ENCODE results near the gene MT1M. TPM values are rescaled to one million over a fixed set of nuclear protein-coding genes. Genes with fewer than 3 reads are reported as not detected.
"Not testable (repeated sequence)": the region's sequence is repeated elsewhere in the genome, so short reads cannot be mapped to it uniquely, and the experiment has no call there.

Gene MT1M
- 10 to 100 TPM in 3 of 4 donors, 1 to 10 TPM in 1; 7.1 to 45.5 (median 33.8) TPM for total RNA-seq

GRCh38 chr16:56632156-56632847 is at the start of gene MT1M:
Gene MT1M (plus strand): TSS chr16:56632659. CDS start chr16:56632732, 73 bp downstream.
- WGBS, 2 donors: 0 to 4% methylated on average over 7 to 22 of the region's 61 CpGs
- DNase-seq: peak; percentile 72 to 74
- Histone ChIP-seq H3K4me3 (replicated peaks in 1 of 3) (peak within 1 kb of the TSS; percentile 14 to 41 (median 21)), H3K9me3 (no peaks in the 10 kb centered on the region), H3K27ac (peak within 1 kb of the TSS; percentile 22 to 73 (median 58)), H3K4me1 (peaks cover 0 to 10% of the 10 kb centered on the region in 2 donors), H3K27me3 (peaks cover 4% of the 10 kb centered on the region), H3K36me3 (no peaks in the 10 kb centered on the region)
- TF ChIP-seq POLR2A (IDR thresholded peaks at IDR 0.05): peak in 1 of 2 donors; percentile 76
- no peak for TF ChIP-seq CTCF (IDR thresholded peaks at IDR 0.05)
- intact Hi-C loops (cut with DNase I): no loop called here

DNA sequence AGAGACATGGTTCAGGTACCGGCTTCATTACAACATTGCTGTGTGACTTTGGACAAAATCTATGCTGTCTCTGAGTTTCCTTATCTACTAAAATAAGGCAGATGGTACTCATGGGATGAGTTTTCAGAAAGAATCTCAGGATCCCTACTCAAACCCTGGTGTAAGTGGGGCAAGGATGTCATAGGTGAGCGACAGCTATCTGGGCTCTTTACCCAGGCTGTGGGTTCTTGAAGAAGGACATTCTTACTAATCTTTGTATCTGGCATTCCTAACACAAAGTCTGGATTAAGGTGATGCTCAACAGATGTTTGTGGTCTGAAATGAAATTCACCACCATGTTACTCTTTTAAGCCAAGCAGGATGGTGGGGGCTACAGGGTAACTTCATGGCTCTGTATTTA is 49.5 kb upstream of the MT1M start:
- DNase-seq; H3K27ac ChIP-seq; H3K9me3 ChIP-seq; H3K36me3 ChIP-seq; H3K4me3 ChIP-seq (replicated peaks in 1 of 3); H3K27me3 ChIP-seq; intact Hi-C loops (cut with DNase I); H3K4me1 ChIP-seq: not testable (repeated sequence)
- WGBS, 2 donors: 93 to 97% methylated on average over 2 of the region's 2 CpGs

- H3K4me1 ChIP-seq: no peaks in the 10 kb centered on the region
- no peak for DNase-seq
- intact Hi-C loops (cut with DNase I): no loop called here
- H3K4me3 ChIP-seq (replicated peaks in 1 of 3): no peak overlapping the region
- H3K27ac ChIP-seq: no peak overlapping the region
- WGBS, 2 donors: 71 to 72% methylated on average over 11 of the region's 11 CpGs
- no peak for TF ChIP-seq CTCF (IDR thresholded peaks at IDR 0.05)
- TF ChIP-seq POLR2A (IDR thresholded peaks at IDR 0.05): no peak
- no peaks in the 10 kb centered on the region for H3K27me3 ChIP-seq
- H3K36me3 ChIP-seq: no peaks in the 10 kb centered on the region
- H3K9me3 ChIP-seq: no peaks in the 10 kb centered on the region
These were observed 48.9 kb upstream of the MT1M start for GRCh38 chr16:56583351-56584168.

DNA sequence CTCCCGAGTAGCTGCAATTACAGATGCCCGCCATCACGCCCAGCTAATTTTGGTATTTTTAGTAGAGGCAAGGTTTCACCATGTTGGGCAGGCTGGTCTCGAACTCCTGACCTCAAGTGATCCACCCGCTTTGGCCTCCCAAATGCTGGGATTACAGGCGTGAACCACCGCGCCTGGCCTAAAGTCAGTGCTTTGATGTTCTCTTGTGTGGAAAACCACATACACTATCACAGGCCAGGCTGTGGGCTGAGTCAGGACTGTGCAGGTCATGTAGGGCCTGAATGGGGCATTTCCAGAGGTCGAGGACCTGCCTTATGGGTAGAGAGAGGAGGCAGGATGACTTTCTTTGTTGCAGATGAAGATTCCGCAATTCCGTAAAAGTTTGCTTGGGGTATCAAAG is 48.2 kb upstream of the MT1M start:
- intact Hi-C loops (cut with DNase I): no loop called here
- Histone ChIP-seq H3K27me3 (no peaks in the 10 kb centered on the region), H3K27ac (no peak overlapping the region), H3K4me3 (replicated peaks in 1 of 3) (no peak overlapping the region), H3K4me1 (peaks cover 0 to 4% of the 10 kb centered on the region in 2 donors), H3K36me3 (no peaks in the 10 kb centered on the region), H3K9me3 (no peaks in the 10 kb centered on the region)
- no peak for DNase-seq
- no peak for TF ChIP-seq POLR2A (IDR thresholded peaks at IDR 0.05)
- TF ChIP-seq CTCF (IDR thresholded peaks at IDR 0.05): no peak
- WGBS, 2 donors: 80 to 88% methylated on average over 11 of the region's 11 CpGs

DNA sequence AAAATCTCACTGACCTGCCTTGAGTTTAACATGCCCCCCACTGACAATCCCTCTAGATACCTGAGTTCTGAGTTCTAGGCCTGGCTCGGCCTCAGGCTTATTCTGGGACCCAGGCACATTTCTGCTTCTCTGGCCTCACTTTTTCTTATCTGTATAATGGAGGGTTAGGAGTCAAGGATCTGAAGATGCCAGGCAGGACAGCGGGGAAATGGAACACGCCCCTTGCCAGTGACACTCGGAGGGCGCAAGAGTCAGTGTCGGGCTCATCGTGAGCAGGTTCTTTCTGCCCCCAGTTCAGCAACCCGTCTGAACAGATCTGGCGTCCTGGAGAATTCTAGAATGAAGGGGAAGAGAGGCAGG is 43.7 kb upstream of the MT1M start:
- DNase-seq: no peak
- TF ChIP-seq POLR2A (IDR thresholded peaks at IDR 0.05) (no peak), CTCF (IDR thresholded peaks at IDR 0.05) (no peak)
- Histone ChIP-seq H3K27me3 (no peaks in the 10 kb centered on the region), H3K36me3 (no peaks in the 10 kb centered on the region), H3K4me1 (peaks cover 0 to 8% of the 10 kb centered on the region in 2 donors), H3K9me3 (no peaks in the 10 kb centered on the region), H3K4me3 (replicated peaks in 1 of 3) (peak overlapping the region in 1 of 3 donors; percentile 12), H3K27ac (no peak overlapping the region)
- WGBS, 2 donors: 36 to 49% methylated on average over 9 of the region's 9 CpGs
- intact Hi-C loops (cut with DNase I): no loop called here
